Measurements from ENCODE around the gene DOK7. TPM values are rescaled to one million over a fixed set of nuclear protein-coding genes. Genes with fewer than 3 reads are reported as not detected.
"Not testable (repeated sequence)": the region's sequence is repeated elsewhere in the genome, so short reads cannot be mapped to it uniquely, and the experiment has no call there.

Gene DOK7
- total RNA-seq, 1 experiment from 2014 or later, result 0.26 TPM

- peak; percentile 64 for DNase-seq
- H3K18ac ChIP-seq (ENCODE audit: insufficient read length, low read depth, low read length), result no peak overlapping the region
- no peak overlapping the region for H4K91ac ChIP-seq (ENCODE audit: insufficient read length, low read depth, low read length)
Observed at GRCh38 chr4:3452376-3452775, 10.7 kb upstream of the DOK7 start.

GRCh38 chr4:3455596-3455995, 7.5 kb upstream of the DOK7 start:
- H2BK12ac ChIP-seq (ENCODE audit: insufficient read length, low read depth, low read length); H3K23ac ChIP-seq (ENCODE audit: insufficient read length, low read depth, low read length); H3K9ac ChIP-seq (ENCODE audit: extremely low read depth, insufficient read length, low read length); H3K14ac ChIP-seq (ENCODE audit: insufficient read depth, low read length); H3K56ac ChIP-seq (ENCODE audit: insufficient read length, low read depth, low read length); H4K5ac ChIP-seq (ENCODE audit: insufficient read length, low read depth, low read length); H3K79me2 ChIP-seq (ENCODE audit: insufficient read depth, low read length); H3K4me1 Mint-ChIP-seq; H3K18ac ChIP-seq (ENCODE audit: insufficient read length, low read depth, low read length); H4K20me1 ChIP-seq (ENCODE audit: control insufficient read depth, insufficient read depth, insufficient read length); H2BK120ac ChIP-seq (ENCODE audit: low read depth, low read length, poor library complexity, severe bottlenecking); H3K9me3 ChIP-seq (ENCODE audit: control insufficient read depth, low read depth, low read length); H3K4me3 Mint-ChIP-seq; DNase-seq; H3K27ac Mint-ChIP-seq; H3K4me1 ChIP-seq (ENCODE audit: insufficient read depth, low read length); H3K23me2 ChIP-seq (ENCODE audit: insufficient read length, low read depth, low read length, poor library complexity, severe bottlenecking); H3T11ph ChIP-seq (ENCODE audit: low read length); H2BK15ac ChIP-seq (ENCODE audit: low read depth, low read length); H3K79me1 ChIP-seq (ENCODE audit: insufficient read depth, low read depth, low read length, poor library complexity, severe bottlenecking); H4K91ac ChIP-seq (ENCODE audit: insufficient read length, low read depth, low read length); H2AFZ ChIP-seq (ENCODE audit: low read length); H3K4ac ChIP-seq (ENCODE audit: low read depth, low read length); H3K27me3 ChIP-seq (ENCODE audit: insufficient read depth, low read length); H3K27ac ChIP-seq (ENCODE audit: insufficient read length, low read depth, low read length); H3K4me2 ChIP-seq (ENCODE audit: insufficient read depth, insufficient read length, low read length); H2BK20ac ChIP-seq (ENCODE audit: low read depth, low read length, poor library complexity, severe bottlenecking); H4K8ac ChIP-seq (replicated peaks; ENCODE audit: insufficient read length, low read depth, low read length); H2AK5ac ChIP-seq (ENCODE audit: insufficient read length, low read length); H2BK5ac ChIP-seq (ENCODE audit: insufficient read length, low read length): not testable (repeated sequence)
- no CpG with 5 or more reads among the region's 3 CpGs for WGBS (ENCODE audit: extremely low coverage, insufficient read length, low lambda C conversion rate)
- Mint-ChIP-seq H3K9me3 (peaks cover 15 to 21% of the 10 kb centered on the region in 2 experiments), H3K27me3 (ENCODE audit: low read depth) (peaks cover 86% of the 10 kb centered on the region), H3K36me3 (ENCODE audit: insufficient read depth in 1 of 3, low read depth in 3 of 3) (peaks cover 7 to 13% (median 8%) of the 10 kb centered on the region in 3 experiments; a peak in 4 of 7 replicates)

More at GRCh38 chr4:3452376-3452775, 10.7 kb upstream of the DOK7 start:
- no peak overlapping the region for H4K8ac ChIP-seq (replicated peaks; ENCODE audit: insufficient read length, low read depth, low read length)
- H4K20me1 ChIP-seq (ENCODE audit: control insufficient read depth, insufficient read depth, insufficient read length), result no peaks in the 10 kb centered on the region
- H2AFZ ChIP-seq (ENCODE audit: low read length), result no peak overlapping the region
- H2AK5ac ChIP-seq (ENCODE audit: insufficient read length, low read length), result no peak overlapping the region
- no peaks in the 10 kb centered on the region for H3K79me1 ChIP-seq (ENCODE audit: insufficient read depth, low read depth, low read length, poor library complexity, severe bottlenecking)
- peaks cover 15 to 20% of the 10 kb centered on the region in 2 experiments for H3K9me3 Mint-ChIP-seq
- no CpG with 5 or more reads among the region's 7 CpGs for WGBS (ENCODE audit: extremely low coverage, insufficient read length, low lambda C conversion rate)
- H2BK5ac ChIP-seq (ENCODE audit: insufficient read length, low read length), result no peak overlapping the region
- TF ChIP-seq, protein P1, sequence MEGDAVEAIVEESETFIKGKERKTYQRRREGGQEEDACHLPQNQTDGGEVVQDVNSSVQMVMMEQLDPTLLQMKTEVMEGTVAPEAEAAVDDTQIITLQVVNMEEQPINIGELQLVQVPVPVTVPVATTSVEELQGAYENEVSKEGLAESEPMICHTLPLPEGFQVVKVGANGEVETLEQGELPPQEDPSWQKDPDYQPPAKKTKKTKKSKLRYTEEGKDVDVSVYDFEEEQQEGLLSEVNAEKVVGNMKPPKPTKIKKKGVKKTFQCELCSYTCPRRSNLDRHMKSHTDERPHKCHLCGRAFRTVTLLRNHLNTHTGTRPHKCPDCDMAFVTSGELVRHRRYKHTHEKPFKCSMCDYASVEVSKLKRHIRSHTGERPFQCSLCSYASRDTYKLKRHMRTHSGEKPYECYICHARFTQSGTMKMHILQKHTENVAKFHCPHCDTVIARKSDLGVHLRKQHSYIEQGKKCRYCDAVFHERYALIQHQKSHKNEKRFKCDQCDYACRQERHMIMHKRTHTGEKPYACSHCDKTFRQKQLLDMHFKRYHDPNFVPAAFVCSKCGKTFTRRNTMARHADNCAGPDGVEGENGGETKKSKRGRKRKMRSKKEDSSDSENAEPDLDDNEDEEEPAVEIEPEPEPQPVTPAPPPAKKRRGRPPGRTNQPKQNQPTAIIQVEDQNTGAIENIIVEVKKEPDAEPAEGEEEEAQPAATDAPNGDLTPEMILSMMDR (conservative IDR thresholded peaks at IDR 0.05), result peak; percentile 70
- no peak overlapping the region for H3T11ph ChIP-seq (ENCODE audit: low read length)
- no peaks in the 10 kb centered on the region for H3K4me1 Mint-ChIP-seq
- no peak overlapping the region for H3K4me2 ChIP-seq (ENCODE audit: insufficient read depth, insufficient read length, low read length)
- H3K23me2 ChIP-seq (ENCODE audit: insufficient read length, low read depth, low read length, poor library complexity, severe bottlenecking), result no peaks in the 10 kb centered on the region
- H3K14ac ChIP-seq (ENCODE audit: insufficient read depth, low read length), result no peak overlapping the region
- no peaks in the 10 kb centered on the region for H3K4me1 ChIP-seq (ENCODE audit: insufficient read depth, low read length)
- no peak overlapping the region for H3K27ac Mint-ChIP-seq
- no peak overlapping the region for H3K9ac ChIP-seq (ENCODE audit: extremely low read depth, insufficient read length, low read length)
- no peak overlapping the region for H3K27ac ChIP-seq (ENCODE audit: insufficient read length, low read depth, low read length)
- no peak overlapping the region for H3K56ac ChIP-seq (ENCODE audit: insufficient read length, low read depth, low read length)
- H3K27me3 Mint-ChIP-seq (ENCODE audit: low read depth), result peaks cover 58% of the 10 kb centered on the region
- H3K4ac ChIP-seq (ENCODE audit: low read depth, low read length), result no peak overlapping the region
- H2BK120ac ChIP-seq (ENCODE audit: low read depth, low read length, poor library complexity, severe bottlenecking), result no peak overlapping the region
- no peaks in the 10 kb centered on the region for H3K27me3 ChIP-seq (ENCODE audit: insufficient read depth, low read length)
- no peak overlapping the region for H3K4me3 Mint-ChIP-seq
- no peak overlapping the region for H2BK12ac ChIP-seq (ENCODE audit: insufficient read length, low read depth, low read length)
- no peak overlapping the region for H2BK20ac ChIP-seq (ENCODE audit: low read depth, low read length, poor library complexity, severe bottlenecking)
- no peaks in the 10 kb centered on the region for H3K79me2 ChIP-seq (ENCODE audit: insufficient read depth, low read length)
- no peaks in the 10 kb centered on the region for H3K9me3 ChIP-seq (ENCODE audit: control insufficient read depth, low read depth, low read length)
- H3K36me3 Mint-ChIP-seq (ENCODE audit: insufficient read depth in 1 of 3, low read depth in 3 of 3), result peaks cover 7 to 8% (median 8%) of the 10 kb centered on the region in 3 experiments; a peak in 4 of 7 replicates
- no peak overlapping the region for H3K23ac ChIP-seq (ENCODE audit: insufficient read length, low read depth, low read length)
- H2BK15ac ChIP-seq (ENCODE audit: low read depth, low read length), result no peak overlapping the region
- no peak overlapping the region for H4K5ac ChIP-seq (ENCODE audit: insufficient read length, low read depth, low read length)

Measured in H9 (cell line).